Omental fat pad (tissue), 4 donors: ENCODE data around the gene ASIC3. TPM values are rescaled to one million over a fixed set of nuclear protein-coding genes. Genes with fewer than 3 reads are reported as not detected.

Experiments
- ATAC-seq: fragments of 150-250 bp; one replicate; pipeline ENCODE4 v1.9.1; 2016; ENCODE audit warnings: mild to moderate bottlenecking, moderate library complexity; ENCODE audit not compliant: low FRiP score
- DNase-seq: peaks from one replicate; pipeline ENCODE4 v3.0.0-alpha.2; 2019; ENCODE audit warnings: low spot score
- CTCF ChIP-seq, 3 donors: fragments of 450-650 bp; IDR thresholded peaks; one replicate each; pipeline ENCODE4 v1.5.1; 2016 to 2017; ENCODE audit warnings: antibody characterized with exemption in 3 of 3, mild to moderate bottlenecking in 3 of 3, moderate library complexity in 2 of 3
- total RNA-seq, 4 donors: library from RNA; depleted of rRNA; stranded (reverse); fragments of >200 nt; gene quantifications; one replicate each; pipeline ENCODE4 v1.1.0, GENCODE V29; 2016

ASIC3 gene
- total RNA-seq, 4 donors from 2014 or later: 1.6 to 3.2 (median 2.3) TPM

GRCh38 chr7:151058781-151059366 is 10.5 kb downstream of the ASIC3 start:
- no peak for TF ChIP-seq CTCF (IDR thresholded peaks at IDR 0.05)
- ATAC-seq (no peak), DNase-seq (no peak)

GRCh38 chr7:151059367-151060112 is 11.2 kb downstream of the ASIC3 start, which contains the start of gene SLC4A2:
SLC4A2 (plus strand) TSS chr7:151059589; CDS start chr7:151061988, 2,399 bp downstream.
- ATAC-seq: no peak
- TF ChIP-seq CTCF (IDR thresholded peaks at IDR 0.05): no peak
- no peak for DNase-seq

- DNase-seq: no peak
- TF ChIP-seq CTCF (IDR thresholded peaks at IDR 0.05): no peak
- ATAC-seq: no peak
Observed at GRCh38 chr7:151060113-151060415, 11.7 kb downstream of the ASIC3 start.

- no peak for TF ChIP-seq CTCF (IDR thresholded peaks at IDR 0.05)
- no peak for ATAC-seq
- DNase-seq: no peak
Observed at GRCh38 chr7:151060416-151061212, 12.3 kb downstream of the ASIC3 start.

GRCh38 chr7:151061213-151062110 is 13.1 kb downstream of the ASIC3 start:
- no peak for TF ChIP-seq CTCF (IDR thresholded peaks at IDR 0.05)
- ATAC-seq: no peak
- no peak for DNase-seq

- DNase-seq (no peak), ATAC-seq (no peak)
- TF ChIP-seq CTCF (IDR thresholded peaks at IDR 0.05): no peak
Observed at GRCh38 chr7:151062111-151062398, 13.7 kb downstream of the ASIC3 start.
